ENCODE measurements around the gene TMEM130.
"Not testable (repeated sequence)": the region's sequence is repeated elsewhere in the genome, so short reads cannot be mapped to it uniquely, and the experiment has no call there.

Gene TMEM130

GRCh38 chr7:98842552-98842951 is 27.3 kb downstream of the TMEM130 start:
- not testable (repeated sequence) for DNase-seq

- peak in 50 of 56 donors; percentile 6 to 80 (median 38) for DNase-seq
Measured at GRCh38 chr7:98841179-98841997, 28.4 kb downstream of the TMEM130 start.

DNA sequence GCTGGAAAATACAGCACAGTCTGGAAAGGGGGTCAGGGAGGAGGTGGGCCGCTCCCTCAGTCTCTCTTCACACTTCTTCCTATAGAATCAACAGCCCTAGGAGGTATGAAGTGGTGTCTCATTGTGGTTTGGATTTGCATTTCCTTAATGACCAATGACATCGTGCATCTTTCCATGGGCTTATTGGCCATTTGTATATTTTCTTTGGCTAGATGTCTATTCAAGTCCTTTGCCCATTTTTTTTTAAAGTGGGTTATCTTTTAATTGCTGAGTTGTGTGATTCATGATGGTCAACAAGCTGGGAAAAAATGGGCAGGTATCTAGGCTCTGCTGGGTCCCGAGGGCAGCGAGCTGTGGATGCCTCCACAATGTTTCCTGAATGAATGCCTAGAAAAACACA is 29.1 kb downstream of the TMEM130 start:
- no peak for DNase-seq

GRCh38 chr7:98840096-98840495 is 29.7 kb downstream of the TMEM130 start:
- DNase-seq: no peak

- DNase-seq: no peak
Measured at GRCh38 chr7:98837630-98837972, 32.2 kb downstream of the TMEM130 start.

GRCh38 chr7:98836811-98837629 is 32.8 kb downstream of the TMEM130 start:
- DNase-seq: peak in 10 of 56 donors; percentile 2 to 21 (median 7)

DNA sequence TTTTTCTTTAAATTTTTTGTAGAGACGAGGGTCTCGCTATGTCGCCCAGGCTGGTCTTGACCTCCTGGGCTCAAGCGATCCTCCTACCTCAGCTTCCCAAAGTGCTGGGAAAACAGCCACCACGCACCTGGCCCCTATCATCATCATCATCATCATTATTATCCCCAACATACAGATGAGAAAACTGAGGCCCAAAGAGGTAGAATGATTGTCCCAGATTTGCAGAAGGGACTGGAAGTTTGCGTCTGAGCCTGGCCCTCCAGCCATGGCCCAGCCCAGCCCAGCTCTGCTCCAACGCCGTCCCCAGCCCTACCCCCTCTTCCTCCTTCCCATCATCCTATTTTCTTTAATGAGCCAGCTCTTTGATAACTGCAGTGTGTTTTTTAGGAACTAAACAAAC is 34.9 kb downstream of the TMEM130 start:
- DNase-seq: no peak

DNA sequence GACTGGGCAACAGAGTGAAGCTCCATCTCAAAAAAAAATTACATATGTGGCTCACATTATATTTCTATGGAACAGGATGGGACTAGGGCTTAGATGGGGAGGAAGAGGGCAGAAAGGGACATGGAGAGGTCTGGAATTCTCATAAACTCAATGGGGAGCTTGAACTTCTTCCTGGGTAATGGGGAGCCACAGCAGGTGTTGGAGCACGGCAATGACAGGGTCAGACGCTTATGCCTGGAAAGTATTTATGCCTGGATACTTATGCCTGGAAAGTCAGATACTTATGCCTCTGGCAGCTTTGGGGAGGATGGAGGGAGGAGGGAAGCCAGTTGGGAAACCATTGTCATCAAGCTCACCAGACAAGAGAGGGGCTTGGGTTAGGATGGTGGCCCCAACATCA is 36.8 kb downstream of the TMEM130 start:
- no peak for DNase-seq

DNA sequence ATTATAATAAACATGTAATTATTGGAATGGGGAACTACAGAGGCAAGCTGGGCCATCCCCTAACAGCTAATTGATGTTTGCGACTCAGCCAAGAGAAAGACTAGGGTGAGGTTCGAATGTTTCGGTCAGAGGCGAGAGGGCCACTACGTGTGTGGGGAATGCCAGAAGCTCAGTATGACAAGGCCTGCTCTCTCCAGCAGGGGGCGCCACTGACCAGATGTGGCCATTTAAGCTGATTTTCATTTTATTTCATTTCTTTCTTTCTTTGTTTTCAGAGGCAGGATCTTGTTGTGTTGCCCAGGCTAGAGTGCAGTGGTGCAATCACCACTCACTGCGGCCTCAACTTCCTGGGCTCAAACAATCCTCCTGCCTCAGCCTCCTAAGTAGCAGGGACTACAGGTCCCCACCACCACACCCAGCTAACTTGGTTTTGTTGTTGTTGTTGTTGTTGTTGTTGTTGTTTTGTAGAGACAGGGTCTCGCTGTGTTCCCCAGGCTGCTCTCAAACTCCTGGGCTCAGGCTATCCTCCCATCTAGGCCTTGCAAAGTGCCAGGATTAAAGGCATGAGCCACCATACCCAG is 38.1 kb downstream of the TMEM130 start:
- DNase-seq: no peak

DNA sequence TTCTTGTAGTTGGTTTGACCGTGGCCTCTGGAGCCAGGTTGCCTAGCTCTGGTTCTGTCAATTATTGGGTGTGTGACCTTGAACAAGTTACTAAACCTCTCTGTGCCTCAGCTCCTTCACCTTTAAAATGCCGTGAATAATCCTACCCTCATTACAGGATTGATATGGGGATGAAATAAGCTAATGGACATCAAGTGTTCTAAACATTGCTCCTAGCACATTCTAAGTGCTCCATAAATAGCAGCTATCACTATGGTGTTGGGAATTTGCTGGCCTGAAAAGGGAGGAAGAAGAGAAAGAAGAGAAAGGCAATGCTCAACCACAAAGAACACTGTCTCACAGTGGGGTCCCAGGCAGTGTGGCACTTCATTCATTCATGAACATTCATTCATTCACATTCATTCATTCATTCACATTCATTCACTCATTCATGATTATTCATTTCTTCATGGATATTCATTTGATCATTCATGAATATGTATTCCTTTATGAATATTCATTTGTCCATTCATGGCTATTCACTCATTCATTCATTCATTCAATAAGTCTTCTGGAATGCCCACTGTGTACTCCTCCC is 38.8 kb downstream of the TMEM130 start:
- no peak for DNase-seq

- DNase-seq: no peak
Measured at GRCh38 chr7:98828368-98828767, 41.4 kb downstream of the TMEM130 start.

GRCh38 chr7:98827258-98827657 is 42.6 kb downstream of the TMEM130 start:
- no peak for DNase-seq

- DNase-seq: peak in 46 of 56 donors; percentile 6 to 69 (median 36)
Measured at GRCh38 chr7:98826811-98827231, 43.0 kb downstream of the TMEM130 start.

GRCh38 chr7:98826387-98826786 is 43.4 kb downstream of the TMEM130 start:
- DNase-seq: peak in 2 of 56 donors; percentile 23 to 42

DNA sequence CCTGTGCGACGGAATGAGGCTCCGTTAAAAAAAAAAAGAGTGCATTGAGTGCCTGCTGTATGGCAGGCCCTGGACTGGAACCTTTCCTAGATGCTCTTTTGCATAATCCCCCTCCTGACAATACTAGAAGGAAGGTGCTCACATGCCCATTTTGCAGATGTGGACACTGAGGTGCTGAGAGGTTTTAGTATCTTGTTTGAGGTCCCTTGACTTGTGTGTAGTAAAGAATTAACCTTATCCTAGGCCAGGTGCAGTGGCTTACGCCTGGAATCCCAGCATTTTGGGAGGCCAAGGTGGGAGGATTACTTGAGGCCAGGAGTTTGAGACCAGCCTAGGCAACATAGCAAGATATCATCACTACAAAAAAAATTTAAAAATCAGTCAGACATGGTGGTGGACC is 46.6 kb downstream of the TMEM130 start:
- no peak for DNase-seq

GRCh38 chr7:98821348-98821747 is 48.5 kb downstream of the TMEM130 start:
- DNase-seq: no peak

- no peak for DNase-seq
Measured at GRCh38 chr7:98816967-98817710, 52.7 kb downstream of the TMEM130 start.

- peak in 1 of 56 donors; percentile 11 for DNase-seq
Measured at GRCh38 chr7:98816241-98816640, 53.6 kb downstream of the TMEM130 start.

- no peak for DNase-seq
Measured at GRCh38 chr7:98815313-98815712, 54.5 kb downstream of the TMEM130 start.

DNA sequence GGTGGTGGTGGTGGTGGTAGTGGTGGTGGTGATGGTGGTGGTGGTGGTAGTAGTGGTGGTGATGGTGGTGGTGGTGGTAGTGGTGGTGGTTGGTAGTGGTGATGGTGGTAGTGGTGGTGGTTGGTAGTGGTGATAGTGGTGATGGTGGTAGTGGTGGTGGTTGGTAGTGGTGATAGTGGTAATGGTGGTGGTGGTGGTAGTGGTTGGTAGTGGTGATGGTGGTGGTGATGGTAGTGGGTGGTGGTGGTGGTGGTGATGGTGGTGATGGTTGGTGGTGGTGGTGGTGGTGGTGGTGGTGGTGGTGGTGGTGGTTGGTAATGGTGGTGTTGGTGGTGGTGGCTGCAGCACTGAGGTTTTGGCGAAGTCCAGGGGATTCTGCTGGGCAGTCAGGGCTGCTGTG is 58.5 kb downstream of the TMEM130 start:
- no peak for DNase-seq
